ENCODE results near the gene GLRX.
A peak's percentile ranks its signal among the peaks of the same experiment; 100 is the strongest.

GLRX gene

DNA sequence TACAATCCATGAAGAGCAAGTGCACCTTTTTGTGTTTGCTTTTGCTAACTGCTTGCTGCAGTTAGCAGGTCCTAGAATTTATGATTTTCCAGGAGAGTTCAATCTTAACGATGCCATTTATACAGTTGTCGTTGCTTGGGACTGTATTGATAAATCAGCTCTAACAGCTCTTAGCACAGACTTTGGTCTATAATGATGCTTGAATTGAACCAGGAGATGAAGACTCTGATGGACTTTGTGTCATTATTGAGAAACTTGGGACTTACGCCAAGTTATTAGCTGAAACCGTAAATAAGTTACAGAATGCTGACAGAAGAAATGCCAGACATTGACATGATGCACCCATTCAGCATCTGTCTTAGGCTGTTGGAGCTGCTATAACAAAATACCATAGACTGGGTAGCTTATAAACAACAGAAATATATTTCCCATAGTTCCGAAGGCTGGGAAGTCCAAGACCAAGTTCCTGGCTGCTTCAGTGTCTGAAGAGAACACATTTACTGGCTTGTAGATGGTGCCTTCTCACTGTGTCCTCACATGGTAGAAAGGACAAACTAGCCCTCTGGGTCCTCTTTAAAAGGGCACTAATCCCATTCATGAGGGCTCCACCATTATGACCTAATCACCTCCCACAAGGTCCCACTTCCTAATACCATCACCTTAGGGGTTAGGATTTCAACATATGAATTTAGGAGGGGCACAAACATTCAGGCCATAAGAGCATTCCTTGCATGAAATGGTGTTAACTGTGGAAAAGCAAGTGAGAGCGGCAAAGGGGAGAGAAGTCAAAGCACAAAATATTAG, 17.6 kb downstream of the GLRX start:
- DNase-seq = no peak
- Histone ChIP-seq H4K91ac (ENCODE audit: low read length) (no peak overlapping the region), H2AK5ac (ENCODE audit: low read length, severe bottlenecking) (peak overlapping the region; percentile 75)

DNA sequence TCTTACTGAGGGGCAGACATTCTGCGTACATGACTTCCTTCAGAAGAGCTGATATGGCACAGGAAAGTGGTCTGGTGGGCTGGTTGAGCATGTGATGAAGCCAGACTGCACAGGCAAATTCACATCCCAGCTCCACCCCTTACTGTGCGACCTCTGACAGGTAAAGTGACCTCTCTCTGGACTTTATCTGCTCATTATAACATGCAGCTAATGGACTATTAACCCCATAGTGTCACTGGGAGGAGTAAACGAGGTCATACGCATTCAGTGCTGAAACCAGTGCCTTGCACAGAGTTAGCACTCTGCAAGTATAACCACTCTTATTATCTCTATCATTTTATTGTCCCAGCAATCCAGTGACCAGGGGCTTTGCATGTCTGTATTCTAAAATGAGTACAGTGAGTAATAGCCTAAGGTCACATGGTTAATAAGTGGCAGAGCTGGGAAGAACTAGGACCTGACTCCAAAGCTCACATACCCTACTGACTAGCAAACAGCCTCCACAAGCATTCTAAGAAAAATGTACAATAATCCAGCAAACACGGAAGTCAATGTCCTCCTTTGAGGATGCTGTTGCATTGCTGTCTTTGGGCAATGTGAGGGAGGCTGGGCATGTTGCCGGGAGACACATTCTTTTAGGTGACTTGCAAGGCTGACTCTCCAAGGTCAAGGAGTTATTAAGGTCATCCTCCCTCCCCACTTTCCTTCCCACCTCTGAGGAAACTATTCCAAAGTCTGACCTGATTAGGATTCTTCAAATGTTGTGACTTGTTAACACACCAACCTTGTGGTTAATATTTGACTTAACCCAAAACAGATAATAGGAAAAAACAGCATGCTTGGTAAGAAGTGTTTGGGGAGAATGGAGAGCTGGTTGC, 19.0 kb downstream of the GLRX start:
- Histone ChIP-seq H2BK120ac (ENCODE audit: low read depth, low read length) (no peak overlapping the region), H3K36me3 (ENCODE audit: control insufficient read depth in 1 of 2, insufficient read depth in 2 of 2, low read depth in 1 of 2, low read length in 2 of 2) (peaks cover 0 to 7% of the 10 kb centered on the region in 2 experiments), H2BK15ac (ENCODE audit: low read depth, poor library complexity, severe bottlenecking) (no peak overlapping the region), H2AFZ (ENCODE audit: low read depth, low read length) (no peak overlapping the region), H3K18ac (ENCODE audit: low read depth in 1 of 2, low read length in 2 of 2) (peak overlapping the region in 1 of 2 experiments; percentile 18), H3K14ac (ENCODE audit: low read length in 2 of 2) (no peak overlapping the region), H2AK5ac (ENCODE audit: low read length, severe bottlenecking) (peak overlapping the region; percentile 69), H3K4ac (ENCODE audit: low read depth in 1 of 2, low read length in 2 of 2) (no peak overlapping the region), H3K4me2 (ENCODE audit: low read length, poor library complexity, severe bottlenecking) (no peak overlapping the region), H2BK5ac (ENCODE audit: low read depth, low read length, poor library complexity, severe bottlenecking) (no peak overlapping the region), H3K4me3 (ENCODE audit: insufficient read depth in 1 of 2, low read depth in 1 of 2, low read length in 2 of 2) (no peak overlapping the region), H3K9me3 (ENCODE audit: control insufficient read depth, low read length) (peaks cover 6% of the 10 kb centered on the region), H3K79me1 (replicated peaks; ENCODE audit: low read length, poor library complexity, severe bottlenecking) (peaks cover 8% of the 10 kb centered on the region), H2BK12ac (ENCODE audit: low read length in 2 of 2) (no peak overlapping the region), H3K9ac (ENCODE audit: low read length) (no peak overlapping the region), H3K23ac (ENCODE audit: low read length in 2 of 2) (no peak overlapping the region), H3K27ac (ENCODE audit: low read length, poor library complexity, severe bottlenecking) (peak overlapping the region; percentile 88), H3K4me1 (ENCODE audit: control insufficient read depth, insufficient read depth, low read depth, low read length) (peaks cover 15% of the 10 kb centered on the region), H3K27me3 (ENCODE audit: control insufficient read depth in 1 of 2, insufficient read depth in 1 of 2, low read length in 2 of 2) (no peaks in the 10 kb centered on the region), H4K8ac (ENCODE audit: low read length) (no peak overlapping the region), H4K91ac (ENCODE audit: low read length) (no peak overlapping the region)
- 88% methylated on average over 6 of the region's 6 CpGs for WGBS
- DNase-seq = peak; percentile 30

More for the DNA sequence above, 17.6 kb downstream of the GLRX start:
- Histone ChIP-seq H3K36me3 (ENCODE audit: control insufficient read depth in 1 of 2, insufficient read depth in 2 of 2, low read depth in 1 of 2, low read length in 2 of 2) (peaks cover 0 to 7% of the 10 kb centered on the region in 2 experiments), H3K27ac (ENCODE audit: low read length, poor library complexity, severe bottlenecking) (no peak overlapping the region), H3K4me1 (ENCODE audit: control insufficient read depth, insufficient read depth, low read depth, low read length) (peaks cover 23% of the 10 kb centered on the region), H3K79me1 (replicated peaks; ENCODE audit: low read length, poor library complexity, severe bottlenecking) (peaks cover 10% of the 10 kb centered on the region), H3K18ac (ENCODE audit: low read depth in 1 of 2, low read length in 2 of 2) (no peak overlapping the region), H2BK15ac (ENCODE audit: low read depth, poor library complexity, severe bottlenecking) (no peak overlapping the region), H2BK5ac (ENCODE audit: low read depth, low read length, poor library complexity, severe bottlenecking) (no peak overlapping the region), H2BK12ac (ENCODE audit: low read length in 2 of 2) (no peak overlapping the region), H2BK120ac (ENCODE audit: low read depth, low read length) (no peak overlapping the region), H3K9ac (ENCODE audit: low read length) (no peak overlapping the region), H3K4ac (ENCODE audit: low read depth in 1 of 2, low read length in 2 of 2) (no peak overlapping the region), H3K27me3 (ENCODE audit: control insufficient read depth in 1 of 2, insufficient read depth in 1 of 2, low read length in 2 of 2) (no peaks in the 10 kb centered on the region), H3K14ac (ENCODE audit: low read length in 2 of 2) (no peak overlapping the region), H4K8ac (ENCODE audit: low read length) (no peak overlapping the region), H3K4me3 (ENCODE audit: insufficient read depth in 1 of 2, low read depth in 1 of 2, low read length in 2 of 2) (no peak overlapping the region), H2AFZ (ENCODE audit: low read depth, low read length) (no peak overlapping the region), H3K4me2 (ENCODE audit: low read length, poor library complexity, severe bottlenecking) (no peak overlapping the region), H3K9me3 (ENCODE audit: control insufficient read depth, low read length) (peaks cover 6% of the 10 kb centered on the region), H3K23ac (ENCODE audit: low read length in 2 of 2) (no peak overlapping the region)
- WGBS = 97% methylated on average over 6 of the region's 6 CpGs

DNA sequence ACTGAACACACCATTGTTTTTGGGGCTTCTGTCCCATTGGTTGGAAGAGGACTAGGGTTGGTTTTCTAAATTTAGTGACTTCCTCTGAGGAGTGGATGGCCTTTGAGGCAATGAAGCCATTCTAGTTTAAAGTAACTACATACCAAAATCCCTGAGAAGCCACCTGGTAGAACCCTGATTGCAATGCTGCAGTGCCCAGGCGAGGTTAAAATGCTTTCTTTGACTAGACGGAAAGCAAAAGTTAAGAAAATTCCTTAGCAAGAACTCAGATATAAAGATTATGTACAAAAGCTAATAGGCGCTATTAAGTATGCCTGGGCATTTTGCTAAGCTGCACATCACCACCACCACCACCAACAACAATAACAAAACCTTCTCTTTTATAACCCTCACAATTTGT, 20.6 kb downstream of the GLRX start:
- DNase-seq = no peak
- no peak overlapping the region for H3K23ac ChIP-seq (ENCODE audit: low read length in 2 of 2)
- peaks cover 6% of the 10 kb centered on the region for H3K9me3 ChIP-seq (ENCODE audit: control insufficient read depth, low read length)
- no peak overlapping the region for H2AFZ ChIP-seq (ENCODE audit: low read depth, low read length)
- H3K4ac ChIP-seq (ENCODE audit: low read depth in 1 of 2, low read length in 2 of 2) = no peak overlapping the region
- no peak overlapping the region for H2BK120ac ChIP-seq (ENCODE audit: low read depth, low read length)
- peak overlapping the region; percentile 81 for H2AK5ac ChIP-seq (ENCODE audit: low read length, severe bottlenecking)
- H3K36me3 ChIP-seq (ENCODE audit: control insufficient read depth in 1 of 2, insufficient read depth in 2 of 2, low read depth in 1 of 2, low read length in 2 of 2) = peaks cover 2 to 10% of the 10 kb centered on the region in 2 experiments
- H3K4me3 ChIP-seq (ENCODE audit: insufficient read depth in 1 of 2, low read depth in 1 of 2, low read length in 2 of 2) = no peak overlapping the region
- H3K27me3 ChIP-seq (ENCODE audit: control insufficient read depth in 1 of 2, insufficient read depth in 1 of 2, low read length in 2 of 2) = no peaks in the 10 kb centered on the region
- peaks cover 8% of the 10 kb centered on the region for H3K79me1 ChIP-seq (replicated peaks; ENCODE audit: low read length, poor library complexity, severe bottlenecking)
- H4K8ac ChIP-seq (ENCODE audit: low read length) = no peak overlapping the region
- H3K18ac ChIP-seq (ENCODE audit: low read depth in 1 of 2, low read length in 2 of 2) = no peak overlapping the region
- no peak overlapping the region for H3K14ac ChIP-seq (ENCODE audit: low read length in 2 of 2)
- H4K91ac ChIP-seq (ENCODE audit: low read length) = no peak overlapping the region
- H3K27ac ChIP-seq (ENCODE audit: low read length, poor library complexity, severe bottlenecking) = peak overlapping the region; percentile 78
- H2BK5ac ChIP-seq (ENCODE audit: low read depth, low read length, poor library complexity, severe bottlenecking) = peak overlapping the region; percentile 82
- no peak overlapping the region for H2BK15ac ChIP-seq (ENCODE audit: low read depth, poor library complexity, severe bottlenecking)
- H2BK12ac ChIP-seq (ENCODE audit: low read length in 2 of 2) = no peak overlapping the region
- H3K4me2 ChIP-seq (ENCODE audit: low read length, poor library complexity, severe bottlenecking) = no peak overlapping the region
- H3K9ac ChIP-seq (ENCODE audit: low read length) = no peak overlapping the region
- peaks cover 14% of the 10 kb centered on the region for H3K4me1 ChIP-seq (ENCODE audit: control insufficient read depth, insufficient read depth, low read depth, low read length)
- 89% methylated on average over 3 of the region's 3 CpGs for WGBS

DNA sequence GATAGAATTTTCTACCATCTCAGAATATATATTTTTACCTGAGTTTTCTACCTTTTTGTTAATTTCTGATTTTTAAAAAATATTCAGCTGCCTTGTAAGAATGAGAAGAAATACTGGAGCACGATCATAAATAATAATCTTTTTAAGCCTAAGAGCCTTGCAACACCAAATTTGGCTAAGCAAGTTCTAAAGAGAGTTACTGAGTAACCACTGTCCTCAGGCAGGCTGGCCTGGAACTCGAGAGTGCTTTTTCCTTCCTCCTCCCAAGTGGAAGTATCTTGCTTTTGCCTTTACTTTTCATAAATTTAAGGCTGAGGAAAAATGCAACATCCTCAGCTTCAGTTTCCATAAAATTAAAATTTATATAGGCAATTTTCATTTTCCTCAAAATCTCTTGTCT, 21.0 kb downstream of the GLRX start:
- Histone ChIP-seq H3K23ac (ENCODE audit: low read length in 2 of 2) (no peak overlapping the region), H3K79me1 (replicated peaks; ENCODE audit: low read length, poor library complexity, severe bottlenecking) (peaks cover 10% of the 10 kb centered on the region), H2BK15ac (ENCODE audit: low read depth, poor library complexity, severe bottlenecking) (no peak overlapping the region), H3K18ac (ENCODE audit: low read depth in 1 of 2, low read length in 2 of 2) (no peak overlapping the region), H3K14ac (ENCODE audit: low read length in 2 of 2) (no peak overlapping the region), H2BK120ac (ENCODE audit: low read depth, low read length) (no peak overlapping the region), H2AK5ac (ENCODE audit: low read length, severe bottlenecking) (peak overlapping the region; percentile 81), H3K27me3 (ENCODE audit: control insufficient read depth in 1 of 2, insufficient read depth in 1 of 2, low read length in 2 of 2) (no peaks in the 10 kb centered on the region), H3K4me3 (ENCODE audit: insufficient read depth in 1 of 2, low read depth in 1 of 2, low read length in 2 of 2) (no peak overlapping the region), H3K4me1 (ENCODE audit: control insufficient read depth, insufficient read depth, low read depth, low read length) (peaks cover 14% of the 10 kb centered on the region), H2BK12ac (ENCODE audit: low read length in 2 of 2) (no peak overlapping the region), H3K4ac (ENCODE audit: low read depth in 1 of 2, low read length in 2 of 2) (no peak overlapping the region), H2BK5ac (ENCODE audit: low read depth, low read length, poor library complexity, severe bottlenecking) (no peak overlapping the region), H3K4me2 (ENCODE audit: low read length, poor library complexity, severe bottlenecking) (no peak overlapping the region), H3K36me3 (ENCODE audit: control insufficient read depth in 1 of 2, insufficient read depth in 2 of 2, low read depth in 1 of 2, low read length in 2 of 2) (peaks cover 2 to 14% of the 10 kb centered on the region in 2 experiments), H3K9me3 (ENCODE audit: control insufficient read depth, low read length) (peaks cover 6% of the 10 kb centered on the region), H4K8ac (ENCODE audit: low read length) (no peak overlapping the region), H3K9ac (ENCODE audit: low read length) (no peak overlapping the region), H3K27ac (ENCODE audit: low read length, poor library complexity, severe bottlenecking) (peak overlapping the region; percentile 78), H4K91ac (ENCODE audit: low read length) (no peak overlapping the region), H2AFZ (ENCODE audit: low read depth, low read length) (no peak overlapping the region)
- WGBS = 100% methylated on average over 1 of the region's 2 CpGs
- no peak for DNase-seq

Measured in mesenchymal stem cell (in vitro differentiated cells and primary cell).